NCI-H1092 treated with DMSO at 0.1 percent for 48 hours (cell line): ENCODE results near the gene PRPF19.

ENCODE experiments used
- DNase-seq: peaks from one replicate; lab custom pipeline; 2025; lab: John Stamatoyannopoulos, UW

Gene PRPF19

DNA sequence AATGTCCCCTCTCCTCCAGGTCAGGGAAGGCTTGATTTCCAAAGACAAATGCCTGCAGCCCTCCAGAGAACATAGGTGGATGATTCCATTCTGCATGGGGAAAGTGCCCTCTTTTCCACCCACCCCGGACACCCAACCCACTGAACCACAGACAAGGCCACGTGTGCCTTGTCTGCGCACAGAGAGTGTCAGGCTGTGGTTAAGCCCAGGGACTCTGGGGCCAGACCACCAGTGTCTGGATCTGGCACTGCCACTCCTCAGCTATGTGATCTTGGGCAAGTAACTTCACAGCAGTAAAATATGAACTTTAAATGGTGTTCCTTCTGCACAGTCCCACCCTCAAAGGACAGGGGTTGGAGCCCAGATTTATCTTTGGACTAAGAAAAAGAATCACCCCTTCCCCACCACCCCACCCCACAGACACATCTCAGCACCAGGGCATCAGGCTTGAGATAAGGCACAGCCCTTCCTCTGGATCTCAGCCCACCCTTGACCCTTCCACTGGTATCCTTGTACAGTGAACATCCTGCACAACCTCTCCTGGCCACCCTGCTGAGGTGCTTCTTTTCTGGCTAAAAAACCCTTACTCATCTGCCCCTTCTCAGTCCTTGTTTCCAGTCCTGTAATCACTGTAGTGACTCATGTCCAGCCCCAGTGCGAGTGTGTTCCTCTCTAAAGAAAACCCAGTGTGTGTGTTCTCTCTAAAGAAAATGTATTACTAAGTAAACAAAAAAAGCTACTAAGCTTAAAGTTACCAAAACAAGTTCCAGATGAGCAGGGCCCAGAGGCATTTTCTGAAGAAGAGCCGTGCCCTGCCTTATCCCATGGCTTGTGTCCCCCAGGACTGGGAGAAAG lies 48.8 kb downstream of the PRPF19 start:
- no peak for DNase-seq

DNA sequence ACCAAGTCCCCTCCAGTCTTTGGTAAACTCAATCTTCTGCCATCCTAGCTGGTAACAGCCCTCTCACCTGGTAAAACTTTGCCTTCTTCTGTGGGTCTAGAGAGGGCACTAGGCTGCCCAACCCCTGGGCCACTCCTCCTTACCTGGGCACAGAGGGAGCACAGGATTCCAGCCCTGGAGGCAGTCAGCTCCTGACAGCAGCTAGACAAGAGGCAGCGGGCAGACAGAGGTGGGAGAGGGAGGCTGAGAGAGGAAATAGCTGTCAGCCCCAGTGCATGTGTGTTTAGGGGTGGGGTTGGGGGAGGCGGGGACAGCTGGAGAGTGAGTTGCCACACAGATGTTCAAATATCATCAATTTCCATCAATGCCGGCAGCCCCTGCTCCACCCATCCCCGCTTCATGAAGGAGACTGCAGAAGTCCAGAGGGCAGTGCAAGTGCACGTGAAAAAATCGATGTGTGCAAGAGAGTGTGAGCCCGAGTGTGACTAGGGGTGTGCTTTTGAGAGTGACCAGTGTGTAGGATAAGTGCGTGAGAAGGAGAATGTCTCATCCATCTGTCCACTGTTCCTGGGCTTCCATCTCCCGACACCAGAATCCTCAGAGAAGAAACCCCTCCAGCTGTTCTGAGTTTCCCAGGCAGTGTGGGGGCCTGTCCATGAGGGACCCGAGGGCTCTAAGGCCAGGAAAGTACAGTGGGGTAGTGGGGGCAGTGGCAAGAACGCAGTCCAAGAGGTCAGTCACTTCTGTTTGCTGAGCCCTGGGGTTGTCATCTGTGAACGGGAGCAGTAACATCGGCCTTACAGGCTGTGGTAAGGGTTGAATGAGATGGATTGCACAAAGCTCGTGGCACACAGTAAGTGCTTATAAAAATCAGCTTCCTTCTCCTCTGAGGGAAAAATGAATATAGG lies 50.4 kb downstream of the PRPF19 start, which contains the start of gene PTGDR2:
Gene PTGDR2 (minus strand): TSS at position 225 of the 908 bp plus-strand sequence. CDS start 2,228 bp downstream, outside the sequence.
- no peak for DNase-seq

GRCh38 chr11:60854847-60855725 lies 51.3 kb downstream of the PRPF19 start:
- DNase-seq = no peak

- DNase-seq = no peak
Measured at GRCh38 chr11:60854140-60854846, 52.1 kb downstream of the PRPF19 start.

DNA sequence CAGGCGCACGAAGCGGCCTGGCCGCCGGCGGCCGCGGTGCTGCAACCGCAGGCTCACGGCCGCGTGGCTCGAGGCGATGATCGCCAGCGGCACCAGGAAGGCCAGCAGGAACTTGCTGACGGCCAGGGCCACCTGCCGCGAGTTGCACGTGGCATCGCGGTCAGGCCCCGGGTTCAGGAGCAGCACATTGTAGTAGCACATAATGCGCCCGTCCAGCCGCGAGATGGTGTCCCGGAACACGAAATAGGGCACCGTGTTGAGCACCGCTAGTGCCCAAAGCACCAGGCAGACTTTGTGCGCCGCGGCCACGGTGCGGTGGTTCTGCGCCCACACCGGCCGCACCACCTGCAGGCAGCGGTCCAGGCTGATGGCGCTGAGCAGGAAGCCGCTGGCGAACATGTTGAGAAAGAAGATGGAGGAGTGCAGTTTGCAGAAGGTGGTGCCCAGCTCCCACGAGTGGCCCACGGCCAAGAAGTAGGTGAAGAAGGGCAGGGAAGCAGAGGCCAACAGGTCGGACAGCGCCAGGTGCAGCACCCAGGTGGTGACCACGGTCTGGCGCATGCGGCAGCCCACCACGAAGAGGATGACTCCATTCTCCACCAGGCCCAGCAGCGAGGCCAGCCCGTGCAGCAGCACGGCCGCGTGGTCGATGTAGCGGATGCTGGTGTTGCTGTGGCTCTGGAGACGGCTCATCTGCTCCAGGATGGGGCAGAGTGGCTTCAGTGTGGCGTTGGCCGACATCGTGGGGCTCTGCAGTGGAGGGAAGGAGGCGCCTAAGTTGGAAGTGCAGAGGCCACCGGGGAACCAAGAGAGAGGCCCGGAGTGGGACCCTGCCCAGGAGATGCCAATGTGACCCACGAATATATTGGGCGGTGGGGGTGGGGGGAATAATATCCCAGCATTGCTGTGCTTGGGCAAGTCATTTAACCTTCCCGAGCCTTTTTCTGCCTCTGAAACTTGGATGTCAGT lies 53.1 kb downstream of the PRPF19 start:
- DNase-seq = no peak

DNA sequence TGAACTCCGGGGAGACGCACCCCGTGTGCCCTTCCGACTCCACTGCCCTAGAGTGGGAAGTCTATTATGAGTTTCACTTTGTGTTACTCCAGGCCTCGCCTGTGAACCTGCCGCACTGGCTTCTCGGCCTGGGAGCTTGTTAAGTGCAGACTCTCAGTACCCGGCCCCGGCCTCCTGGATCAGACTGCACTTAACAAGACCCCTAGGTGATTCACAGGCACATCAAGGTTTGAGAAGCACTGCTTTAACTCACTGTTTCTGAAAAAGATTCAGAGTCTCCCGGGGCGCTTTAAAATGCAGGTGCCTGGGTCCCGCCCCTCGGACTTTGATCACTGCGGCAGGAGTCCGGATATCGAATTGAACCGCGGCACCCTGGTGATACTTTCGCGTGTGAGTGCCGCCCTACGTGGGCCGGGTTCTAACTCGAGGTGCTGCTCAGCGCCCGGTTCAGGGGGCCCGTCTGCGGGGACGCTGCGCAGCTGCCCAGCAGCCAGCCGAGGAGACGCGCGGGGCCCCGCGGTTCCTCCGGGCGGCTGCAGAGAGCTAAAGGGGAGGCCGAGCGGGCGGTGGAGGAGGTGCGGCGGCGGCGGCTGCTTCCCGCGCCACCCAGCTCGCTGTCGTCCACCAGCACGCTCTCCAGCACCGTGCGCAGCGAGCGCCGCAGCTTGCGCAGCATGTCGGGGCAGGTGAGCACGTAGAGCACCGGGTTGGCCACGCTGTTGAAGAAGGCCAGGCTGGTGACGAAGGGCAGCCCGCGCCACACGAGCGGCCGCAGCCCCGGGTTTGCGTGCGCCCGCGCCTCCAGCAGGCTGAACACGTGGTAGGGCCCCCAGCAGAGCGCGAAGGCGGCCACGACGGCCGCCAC lies 54.0 kb downstream of the PRPF19 start:
- no peak for DNase-seq

DNA sequence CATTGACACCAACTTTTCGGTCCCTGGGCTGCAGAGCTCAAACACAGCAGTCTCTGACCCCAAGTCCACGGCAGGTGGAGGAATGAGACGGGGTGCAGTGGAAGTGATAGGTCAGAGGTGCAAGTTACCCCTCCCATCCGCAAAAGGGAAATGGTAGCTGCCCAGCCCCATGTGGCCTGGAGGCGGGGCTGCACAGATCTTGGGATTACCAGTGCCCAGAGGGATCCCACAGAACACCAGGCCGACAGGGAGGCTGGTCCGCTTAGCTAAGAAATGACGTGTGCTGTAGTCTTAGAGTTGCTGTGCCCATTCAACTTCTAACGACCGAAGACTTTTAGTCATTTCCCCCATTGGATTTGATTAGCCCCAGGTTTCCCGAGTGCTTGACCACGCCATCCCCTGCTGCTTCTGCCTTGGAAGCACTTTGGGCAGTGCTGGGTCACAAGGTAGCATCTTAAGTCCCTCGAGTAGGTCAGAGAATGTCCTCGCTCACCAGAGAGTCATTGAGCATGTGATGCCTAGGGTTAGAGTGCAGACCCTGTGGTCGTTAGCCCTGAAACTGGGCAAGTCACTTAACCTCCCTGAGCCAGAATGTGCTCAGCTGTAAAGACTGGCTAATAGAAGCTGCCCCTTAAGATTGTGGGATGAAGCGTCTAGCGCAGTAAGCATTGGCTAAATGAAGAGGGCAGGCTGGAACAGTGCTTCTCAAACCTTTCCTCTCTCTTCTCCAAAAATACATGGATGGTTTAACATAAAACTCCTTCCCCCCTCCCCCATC lies 54.9 kb downstream of the PRPF19 start:
- DNase-seq = no peak

DNA sequence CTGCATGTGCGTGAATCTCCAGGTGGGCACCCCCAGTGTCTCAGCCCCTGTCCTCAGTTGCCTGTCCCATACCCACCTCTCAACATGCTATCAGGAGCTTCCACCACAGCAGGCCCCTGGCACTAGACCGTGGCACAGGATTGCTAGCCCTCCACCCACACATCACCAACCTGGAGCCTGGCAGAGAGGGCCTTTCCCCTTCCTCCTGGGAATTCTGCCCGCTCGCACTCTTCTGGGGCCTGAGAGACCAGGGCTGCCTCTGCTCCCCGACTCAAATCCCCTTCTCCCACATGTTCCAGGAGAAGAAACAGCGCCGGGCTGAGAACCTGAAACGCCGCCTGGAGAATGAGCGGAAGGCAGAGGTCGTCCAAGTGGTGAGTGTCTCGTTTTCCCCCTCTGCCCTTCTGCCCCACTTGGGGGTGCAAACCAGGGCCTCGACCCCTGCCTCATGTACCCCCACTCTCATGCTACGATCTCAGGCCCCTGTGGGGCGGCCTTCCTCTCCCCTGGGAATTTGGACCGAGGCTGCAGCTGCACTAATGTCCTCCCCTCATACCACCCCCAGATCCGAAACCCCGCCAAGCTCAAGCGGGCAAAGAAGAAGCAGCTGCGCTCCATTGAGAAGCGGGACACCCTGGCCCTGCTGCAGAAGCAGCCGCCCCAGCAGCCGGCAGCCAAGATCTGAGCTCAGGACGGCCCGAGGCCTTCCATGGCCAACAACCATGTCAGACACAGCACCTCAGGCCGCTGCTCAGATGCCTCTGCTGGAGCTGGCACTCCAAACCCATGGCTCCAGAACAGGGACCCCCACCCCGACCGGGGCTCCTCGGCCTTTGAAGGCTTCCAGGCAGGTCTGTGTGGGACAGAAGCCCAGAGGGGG lies 56.5 kb downstream of the PRPF19 start:
- no peak for DNase-seq

GRCh38 chr11:60848714-60849151 lies 57.7 kb downstream of the PRPF19 start:
- DNase-seq = no peak

- DNase-seq = no peak
Measured at GRCh38 chr11:60847896-60848295, 58.5 kb downstream of the PRPF19 start.

DNA sequence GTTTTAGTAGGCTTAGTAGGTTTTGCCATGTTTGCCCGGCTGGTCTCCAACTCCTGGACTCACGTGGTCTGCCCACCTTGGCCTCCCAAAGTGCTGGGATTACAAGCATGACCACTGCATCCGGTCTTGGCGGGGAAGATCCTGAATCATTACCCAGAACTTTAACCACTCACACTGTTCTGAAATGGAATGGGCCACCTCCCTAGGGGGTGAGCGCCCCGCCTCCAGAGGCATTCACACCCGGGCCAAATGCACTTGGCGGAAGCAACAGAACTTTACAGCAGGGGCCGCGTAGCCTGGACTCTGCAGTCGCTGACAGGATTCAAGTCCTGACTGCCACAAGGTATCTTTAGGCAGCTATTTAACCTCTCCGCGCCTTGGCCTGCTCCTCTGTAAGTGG lies 59.1 kb downstream of the PRPF19 start:
- DNase-seq = no peak

GRCh38 chr11:60845338-60845737 lies 61.0 kb downstream of the PRPF19 start:
- no peak for DNase-seq

- DNase-seq = no peak
Measured at GRCh38 chr11:60844870-60845221, 61.5 kb downstream of the PRPF19 start.

DNA sequence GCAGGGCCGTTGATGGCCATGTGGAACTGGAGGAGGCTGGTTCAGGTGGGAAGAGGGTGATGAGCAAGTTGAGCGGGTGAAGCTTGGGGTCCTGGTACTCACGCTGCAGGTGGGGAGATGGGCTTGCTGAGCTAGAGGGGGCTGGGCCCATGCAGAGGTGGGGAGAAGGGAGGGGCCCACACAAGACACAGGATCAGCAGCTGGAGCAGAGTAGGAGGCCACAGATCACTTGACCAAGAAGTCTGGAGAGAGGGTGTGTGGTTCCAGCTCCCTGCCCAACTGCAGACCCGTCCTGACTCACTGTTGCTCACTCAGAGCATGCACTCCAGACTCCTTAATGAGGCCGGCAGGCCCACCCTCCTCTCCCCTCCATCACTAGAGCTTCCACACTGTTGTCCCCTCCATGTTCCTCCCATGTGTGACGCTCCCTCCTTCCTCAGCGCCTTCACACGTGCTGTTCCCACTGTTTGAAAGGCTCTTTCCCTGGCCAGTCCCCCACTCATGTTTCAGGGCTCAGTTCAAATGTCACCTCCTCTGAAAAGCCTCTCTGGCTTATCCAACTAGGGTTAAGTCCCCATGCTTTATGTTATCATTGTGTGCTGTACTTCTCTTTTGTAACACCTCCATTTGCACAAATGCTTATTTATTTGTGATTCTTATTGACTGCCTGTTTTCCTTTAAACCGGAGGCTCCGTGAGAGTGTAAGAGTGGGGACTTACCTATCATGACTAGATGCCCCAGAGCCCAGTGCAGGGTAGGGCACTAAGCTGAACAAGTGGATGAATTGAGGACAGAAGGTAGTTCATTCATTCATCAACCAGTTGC lies 62.1 kb downstream of the PRPF19 start:
- DNase-seq = no peak

DNA sequence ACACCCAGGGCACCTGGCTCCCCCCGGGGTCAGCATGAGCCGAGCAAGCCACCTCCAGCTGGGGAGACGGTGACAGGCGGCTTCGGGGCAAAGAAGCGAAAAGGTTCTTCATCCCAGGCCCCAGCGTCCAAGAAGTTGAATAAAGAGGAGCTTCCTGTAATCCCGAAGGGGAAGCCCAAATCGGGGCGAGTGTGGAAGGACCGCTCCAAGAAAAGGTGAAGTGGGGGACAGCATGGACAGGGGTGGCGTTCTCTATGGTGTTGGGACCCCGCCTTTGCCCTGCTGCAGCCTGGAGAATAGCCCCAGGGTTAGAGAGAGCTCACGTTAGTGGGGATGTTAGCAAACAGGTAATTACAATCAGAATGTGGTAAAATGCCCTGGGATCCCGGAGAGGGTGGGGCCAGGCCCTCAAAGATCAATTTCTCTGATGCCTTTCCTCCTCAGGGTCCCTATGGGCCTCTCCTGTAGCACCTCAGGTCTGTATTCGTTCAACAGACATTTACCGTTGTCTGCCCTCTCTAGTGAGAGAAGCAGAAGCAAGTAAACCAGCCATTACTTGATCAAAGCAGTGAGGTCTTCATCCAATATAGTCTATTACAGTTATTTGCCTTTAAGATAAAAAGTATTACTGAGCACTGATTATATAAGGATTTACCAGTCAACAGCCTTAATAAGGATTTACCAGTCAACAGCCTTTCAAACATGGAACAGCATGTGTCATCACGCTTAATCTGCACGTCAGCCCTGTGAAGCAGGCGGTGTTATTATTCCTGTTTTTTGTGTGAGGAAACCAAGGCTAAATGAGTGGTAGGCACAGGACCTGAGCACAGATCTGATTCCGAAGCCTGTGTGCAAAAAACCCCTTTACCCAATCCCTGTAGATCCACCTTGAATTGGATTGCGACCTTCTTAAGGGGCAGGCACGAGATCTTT lies 63.5 kb downstream of the PRPF19 start:
- no peak for DNase-seq
